K562 (cell line): Measurements from ENCODE around the gene CAMSAP2. TPM values are rescaled to one million over a fixed set of nuclear protein-coding genes. Genes with fewer than 3 reads are reported as not detected.

Experiments
- CEBPG ChIP-seq, 3 experiments: fragments of 200-800 bp in 1 of 3; sonication (Bioruptor generic) in 1 of 3; sonication (generic) in 1 of 3; formaldehyde crosslinking in 1 of 3; IDR thresholded peaks in 2 of 3; conservative IDR thresholded peaks in 1 of 3; 2 replicates each; pipeline versions ENCODE4 v1.6.1 to v1.8.0; 2016 to 2022; ENCODE audit warnings: missing compliant biosample characterization in 2 of 3, missing genetic modification characterization in 2 of 3, mild to moderate bottlenecking in 1 of 3, missing genetic modification reagents in 1 of 3
- HNRNPH1 ChIP-seq: fragments of 200-400 bp; formaldehyde crosslinking; optimal IDR thresholded peaks from 2 replicates; pipeline ENCODE3; 2017; ENCODE audit warnings: low read depth, mild to moderate bottlenecking, low read length, moderate library complexity
- LEF1 ChIP-seq: fragments of 450-650 bp; IDR thresholded peaks from 2 replicates; pipeline ENCODE4 v1.6.1; 2016; ENCODE audit warnings: mild to moderate bottlenecking
- MAFF ChIP-seq: IDR thresholded peaks from 2 replicates; pipeline ENCODE4 v1.6.1; 2012; ENCODE audit warnings: low read length, improper control_type of control experiment
- PTTG1 ChIP-seq: fragments of 450-650 bp; IDR thresholded peaks from 2 replicates; pipeline ENCODE4 v1.6.1; 2016; ENCODE audit warnings: low read depth, mild to moderate bottlenecking, missing genetic modification characterization, missing compliant biosample characterization
- SUPT5H ChIP-seq: fragments of 450-650 bp; IDR thresholded peaks from 2 replicates; pipeline ENCODE4 v1.6.1; 2016
- ZNF263 ChIP-seq: sonication (generic); formaldehyde crosslinking; IDR thresholded peaks from 2 replicates; pipeline ENCODE4 v1.8.0; 2022; ENCODE audit warnings: mild to moderate bottlenecking, missing genetic modification reagents, borderline replicate concordance
- ZSCAN32 ChIP-seq: fragments of 450-650 bp; formaldehyde crosslinking; IDR thresholded peaks from 2 replicates; pipeline ENCODE4 v1.4.0; 2020; ENCODE audit warnings: mild to moderate bottlenecking, moderate library complexity
- polyA plus RNA-seq, 8 experiments: library from polyadenylated mRNA; depleted of rRNA in 4 of 8; stranded (reverse) in 5 of 8; unstranded in 3 of 8; fragments of >200 nt; fragmentation: Nextera tagmentation in 2 of 8; fragmentation: Illumina TruSeq in 1 of 8; extraction: Ambion mirVana in 2 of 8; extraction: Trizol in 1 of 8; gene quantifications; 2 replicates each; pipeline versions ENCODE4 v1.2.1 to v1.2.3, GENCODE V29; 2011 to 2014; ENCODE audit warnings: inconsistent platforms in 1 of 8, missing spikeins in 1 of 8
- total RNA-seq, 7 experiments: library from RNA; depleted of rRNA in 6 of 7; stranded (reverse); fragments of >200 nt in 6 of 7; fragmentation: Illumina TruSeq in 2 of 7; extraction: Trizol in 2 of 7; gene quantifications; 2 replicates each; pipeline versions ENCODE4 v1.2.1 to v1.2.3, GENCODE V29; 2011 to 2021; ENCODE audit warnings: low replicate concordance in 1 of 7
- TF ChIP-seq, protein P1 (sequence below): fragments of 450-650 bp; IDR thresholded peaks from 2 replicates; pipeline ENCODE4 v1.6.1; 2016; ENCODE audit warnings: low read depth, mild to moderate bottlenecking, moderate library complexity
- TF ChIP-seq, protein P2 (sequence below): fragments of 450-650 bp; IDR thresholded peaks from 2 replicates; pipeline ENCODE4 v1.6.1; 2016; ENCODE audit warnings: mild to moderate bottlenecking, moderate library complexity
- TF ChIP-seq, protein P3 (sequence below): sonication (generic); formaldehyde crosslinking; IDR thresholded peaks from 2 replicates; pipeline ENCODE4 v1.8.0; 2023; ENCODE audit warnings: mild to moderate bottlenecking, missing genetic modification reagents
- TF ChIP-seq, protein P4 (sequence below): fragments of 450-650 bp; formaldehyde crosslinking; IDR thresholded peaks from 2 replicates; pipeline ENCODE4 v1.4.0; 2020; ENCODE audit warnings: mild to moderate bottlenecking, moderate library complexity

CAMSAP2 gene
- total and polyA plus RNA-seq, 9 of the 15 experiments (the other 6 are each of a cell fraction or from before 2014, with no cell fraction given), result 1.4 to 7.5 (median 2.7) TPM

DNA sequence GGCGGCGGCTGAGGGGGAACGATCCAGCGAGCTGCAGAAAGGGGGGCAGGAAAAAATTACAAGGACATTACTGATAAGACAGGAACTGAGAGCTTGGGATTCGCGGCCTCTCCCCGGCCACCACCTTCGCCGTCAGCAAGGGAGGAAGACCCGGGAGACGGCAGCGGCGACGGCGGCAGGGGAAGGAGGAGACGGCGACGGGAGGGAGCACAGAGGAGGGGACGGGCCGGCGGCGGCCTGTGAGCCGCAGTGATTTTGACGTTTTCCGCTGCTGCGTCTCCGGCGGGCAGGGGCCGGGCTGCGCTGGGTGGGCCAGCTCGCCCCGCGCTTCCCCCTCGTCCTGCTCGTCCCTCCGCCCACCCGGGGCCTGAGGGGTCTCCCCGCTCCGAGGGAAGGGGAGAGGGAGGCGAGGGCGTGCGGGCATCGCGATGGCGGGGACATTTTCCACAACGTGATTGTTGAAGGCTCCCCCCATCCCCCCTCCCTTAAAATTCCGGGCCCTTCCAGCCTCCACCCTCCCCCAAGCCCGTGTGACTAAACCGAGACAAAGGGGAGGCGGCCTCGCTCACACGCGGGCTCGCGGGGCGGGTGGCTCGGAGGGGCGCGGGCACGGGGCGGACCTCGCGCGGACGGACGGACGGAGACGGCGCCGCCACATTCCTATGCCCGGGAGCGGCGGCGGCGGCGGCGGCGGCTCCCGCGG is 407 bp downstream of the CAMSAP2 start (continued):
- TF ChIP-seq CEBPG (CRISPR knock-in tag; IDR thresholded peaks at IDR 0.05), result no peak
- TF ChIP-seq CEBPG (tag; conservative IDR thresholded peaks at IDR 0.05 in 1 of 2, IDR thresholded peaks at IDR 0.05 in 1 of 2), result no peak
- no peak for TF ChIP-seq LEF1
- TF ChIP-seq, protein P1, sequence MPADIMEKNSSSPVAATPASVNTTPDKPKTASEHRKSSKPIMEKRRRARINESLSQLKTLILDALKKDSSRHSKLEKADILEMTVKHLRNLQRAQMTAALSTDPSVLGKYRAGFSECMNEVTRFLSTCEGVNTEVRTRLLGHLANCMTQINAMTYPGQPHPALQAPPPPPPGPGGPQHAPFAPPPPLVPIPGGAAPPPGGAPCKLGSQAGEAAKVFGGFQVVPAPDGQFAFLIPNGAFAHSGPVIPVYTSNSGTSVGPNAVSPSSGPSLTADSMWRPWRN, result no peak
- TF ChIP-seq, protein P2, sequence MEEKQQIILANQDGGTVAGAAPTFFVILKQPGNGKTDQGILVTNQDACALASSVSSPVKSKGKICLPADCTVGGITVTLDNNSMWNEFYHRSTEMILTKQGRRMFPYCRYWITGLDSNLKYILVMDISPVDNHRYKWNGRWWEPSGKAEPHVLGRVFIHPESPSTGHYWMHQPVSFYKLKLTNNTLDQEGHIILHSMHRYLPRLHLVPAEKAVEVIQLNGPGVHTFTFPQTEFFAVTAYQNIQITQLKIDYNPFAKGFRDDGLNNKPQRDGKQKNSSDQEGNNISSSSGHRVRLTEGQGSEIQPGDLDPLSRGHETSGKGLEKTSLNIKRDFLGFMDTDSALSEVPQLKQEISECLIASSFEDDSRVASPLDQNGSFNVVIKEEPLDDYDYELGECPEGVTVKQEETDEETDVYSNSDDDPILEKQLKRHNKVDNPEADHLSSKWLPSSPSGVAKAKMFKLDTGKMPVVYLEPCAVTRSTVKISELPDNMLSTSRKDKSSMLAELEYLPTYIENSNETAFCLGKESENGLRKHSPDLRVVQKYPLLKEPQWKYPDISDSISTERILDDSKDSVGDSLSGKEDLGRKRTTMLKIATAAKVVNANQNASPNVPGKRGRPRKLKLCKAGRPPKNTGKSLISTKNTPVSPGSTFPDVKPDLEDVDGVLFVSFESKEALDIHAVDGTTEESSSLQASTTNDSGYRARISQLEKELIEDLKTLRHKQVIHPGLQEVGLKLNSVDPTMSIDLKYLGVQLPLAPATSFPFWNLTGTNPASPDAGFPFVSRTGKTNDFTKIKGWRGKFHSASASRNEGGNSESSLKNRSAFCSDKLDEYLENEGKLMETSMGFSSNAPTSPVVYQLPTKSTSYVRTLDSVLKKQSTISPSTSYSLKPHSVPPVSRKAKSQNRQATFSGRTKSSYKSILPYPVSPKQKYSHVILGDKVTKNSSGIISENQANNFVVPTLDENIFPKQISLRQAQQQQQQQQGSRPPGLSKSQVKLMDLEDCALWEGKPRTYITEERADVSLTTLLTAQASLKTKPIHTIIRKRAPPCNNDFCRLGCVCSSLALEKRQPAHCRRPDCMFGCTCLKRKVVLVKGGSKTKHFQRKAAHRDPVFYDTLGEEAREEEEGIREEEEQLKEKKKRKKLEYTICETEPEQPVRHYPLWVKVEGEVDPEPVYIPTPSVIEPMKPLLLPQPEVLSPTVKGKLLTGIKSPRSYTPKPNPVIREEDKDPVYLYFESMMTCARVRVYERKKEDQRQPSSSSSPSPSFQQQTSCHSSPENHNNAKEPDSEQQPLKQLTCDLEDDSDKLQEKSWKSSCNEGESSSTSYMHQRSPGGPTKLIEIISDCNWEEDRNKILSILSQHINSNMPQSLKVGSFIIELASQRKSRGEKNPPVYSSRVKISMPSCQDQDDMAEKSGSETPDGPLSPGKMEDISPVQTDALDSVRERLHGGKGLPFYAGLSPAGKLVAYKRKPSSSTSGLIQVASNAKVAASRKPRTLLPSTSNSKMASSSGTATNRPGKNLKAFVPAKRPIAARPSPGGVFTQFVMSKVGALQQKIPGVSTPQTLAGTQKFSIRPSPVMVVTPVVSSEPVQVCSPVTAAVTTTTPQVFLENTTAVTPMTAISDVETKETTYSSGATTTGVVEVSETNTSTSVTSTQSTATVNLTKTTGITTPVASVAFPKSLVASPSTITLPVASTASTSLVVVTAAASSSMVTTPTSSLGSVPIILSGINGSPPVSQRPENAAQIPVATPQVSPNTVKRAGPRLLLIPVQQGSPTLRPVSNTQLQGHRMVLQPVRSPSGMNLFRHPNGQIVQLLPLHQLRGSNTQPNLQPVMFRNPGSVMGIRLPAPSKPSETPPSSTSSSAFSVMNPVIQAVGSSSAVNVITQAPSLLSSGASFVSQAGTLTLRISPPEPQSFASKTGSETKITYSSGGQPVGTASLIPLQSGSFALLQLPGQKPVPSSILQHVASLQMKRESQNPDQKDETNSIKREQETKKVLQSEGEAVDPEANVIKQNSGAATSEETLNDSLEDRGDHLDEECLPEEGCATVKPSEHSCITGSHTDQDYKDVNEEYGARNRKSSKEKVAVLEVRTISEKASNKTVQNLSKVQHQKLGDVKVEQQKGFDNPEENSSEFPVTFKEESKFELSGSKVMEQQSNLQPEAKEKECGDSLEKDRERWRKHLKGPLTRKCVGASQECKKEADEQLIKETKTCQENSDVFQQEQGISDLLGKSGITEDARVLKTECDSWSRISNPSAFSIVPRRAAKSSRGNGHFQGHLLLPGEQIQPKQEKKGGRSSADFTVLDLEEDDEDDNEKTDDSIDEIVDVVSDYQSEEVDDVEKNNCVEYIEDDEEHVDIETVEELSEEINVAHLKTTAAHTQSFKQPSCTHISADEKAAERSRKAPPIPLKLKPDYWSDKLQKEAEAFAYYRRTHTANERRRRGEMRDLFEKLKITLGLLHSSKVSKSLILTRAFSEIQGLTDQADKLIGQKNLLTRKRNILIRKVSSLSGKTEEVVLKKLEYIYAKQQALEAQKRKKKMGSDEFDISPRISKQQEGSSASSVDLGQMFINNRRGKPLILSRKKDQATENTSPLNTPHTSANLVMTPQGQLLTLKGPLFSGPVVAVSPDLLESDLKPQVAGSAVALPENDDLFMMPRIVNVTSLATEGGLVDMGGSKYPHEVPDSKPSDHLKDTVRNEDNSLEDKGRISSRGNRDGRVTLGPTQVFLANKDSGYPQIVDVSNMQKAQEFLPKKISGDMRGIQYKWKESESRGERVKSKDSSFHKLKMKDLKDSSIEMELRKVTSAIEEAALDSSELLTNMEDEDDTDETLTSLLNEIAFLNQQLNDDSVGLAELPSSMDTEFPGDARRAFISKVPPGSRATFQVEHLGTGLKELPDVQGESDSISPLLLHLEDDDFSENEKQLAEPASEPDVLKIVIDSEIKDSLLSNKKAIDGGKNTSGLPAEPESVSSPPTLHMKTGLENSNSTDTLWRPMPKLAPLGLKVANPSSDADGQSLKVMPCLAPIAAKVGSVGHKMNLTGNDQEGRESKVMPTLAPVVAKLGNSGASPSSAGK, result peak; percentile 24; the same call in 1 of the 2 replicates
- TF ChIP-seq HNRNPH1, result no peak
- TF ChIP-seq, protein P3, sequence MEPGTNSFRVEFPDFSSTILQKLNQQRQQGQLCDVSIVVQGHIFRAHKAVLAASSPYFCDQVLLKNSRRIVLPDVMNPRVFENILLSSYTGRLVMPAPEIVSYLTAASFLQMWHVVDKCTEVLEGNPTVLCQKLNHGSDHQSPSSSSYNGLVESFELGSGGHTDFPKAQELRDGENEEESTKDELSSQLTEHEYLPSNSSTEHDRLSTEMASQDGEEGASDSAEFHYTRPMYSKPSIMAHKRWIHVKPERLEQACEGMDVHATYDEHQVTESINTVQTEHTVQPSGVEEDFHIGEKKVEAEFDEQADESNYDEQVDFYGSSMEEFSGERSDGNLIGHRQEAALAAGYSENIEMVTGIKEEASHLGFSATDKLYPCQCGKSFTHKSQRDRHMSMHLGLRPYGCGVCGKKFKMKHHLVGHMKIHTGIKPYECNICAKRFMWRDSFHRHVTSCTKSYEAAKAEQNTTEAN (CRISPR knock-in tag), result no peak
- TF ChIP-seq PTTG1 (tag), result no peak
- TF ChIP-seq MAFF, result no peak
- TF ChIP-seq ZSCAN32 (CRISPR knock-in tag), result no peak
- 0 out of 2 replicates have a peak, but pooled peaks have one; percentile 46 for TF ChIP-seq SUPT5H
- TF ChIP-seq, protein P4, sequence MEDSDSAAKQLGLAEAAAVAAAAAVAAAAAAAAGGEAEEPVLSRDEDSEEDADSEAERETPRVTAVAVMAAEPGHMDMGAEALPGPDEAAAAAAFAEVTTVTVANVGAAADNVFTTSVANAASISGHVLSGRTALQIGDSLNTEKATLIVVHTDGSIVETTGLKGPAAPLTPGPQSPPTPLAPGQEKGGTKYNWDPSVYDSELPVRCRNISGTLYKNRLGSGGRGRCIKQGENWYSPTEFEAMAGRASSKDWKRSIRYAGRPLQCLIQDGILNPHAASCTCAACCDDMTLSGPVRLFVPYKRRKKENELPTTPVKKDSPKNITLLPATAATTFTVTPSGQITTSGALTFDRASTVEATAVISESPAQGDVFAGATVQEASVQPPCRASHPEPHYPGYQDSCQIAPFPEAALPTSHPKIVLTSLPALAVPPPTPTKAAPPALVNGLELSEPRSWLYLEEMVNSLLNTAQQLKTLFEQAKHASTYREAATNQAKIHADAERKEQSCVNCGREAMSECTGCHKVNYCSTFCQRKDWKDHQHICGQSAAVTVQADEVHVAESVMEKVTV, result no peak
- TF ChIP-seq ZNF263 (CRISPR knock-in tag), result peak; percentile 96
